ENCODE measurements around the gene DNASE1. TPM values are rescaled to one million over a fixed set of nuclear protein-coding genes. Genes with fewer than 3 reads are reported as not detected.
A peak's percentile ranks its signal among the peaks of the same experiment; 100 is the strongest.

Gene DNASE1, protein sequence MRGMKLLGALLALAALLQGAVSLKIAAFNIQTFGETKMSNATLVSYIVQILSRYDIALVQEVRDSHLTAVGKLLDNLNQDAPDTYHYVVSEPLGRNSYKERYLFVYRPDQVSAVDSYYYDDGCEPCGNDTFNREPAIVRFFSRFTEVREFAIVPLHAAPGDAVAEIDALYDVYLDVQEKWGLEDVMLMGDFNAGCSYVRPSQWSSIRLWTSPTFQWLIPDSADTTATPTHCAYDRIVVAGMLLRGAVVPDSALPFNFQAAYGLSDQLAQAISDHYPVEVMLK
- 4.3 TPM for total RNA-seq
- long read RNA-seq, full-length matches to known transcripts, result 1 of 22 reads
- long read RNA-seq, partial matches to known transcripts, result 1 of 22 reads
- long read RNA-seq, other reads (novel, unspliced or antisense), result 20 of 22 reads

DNA sequence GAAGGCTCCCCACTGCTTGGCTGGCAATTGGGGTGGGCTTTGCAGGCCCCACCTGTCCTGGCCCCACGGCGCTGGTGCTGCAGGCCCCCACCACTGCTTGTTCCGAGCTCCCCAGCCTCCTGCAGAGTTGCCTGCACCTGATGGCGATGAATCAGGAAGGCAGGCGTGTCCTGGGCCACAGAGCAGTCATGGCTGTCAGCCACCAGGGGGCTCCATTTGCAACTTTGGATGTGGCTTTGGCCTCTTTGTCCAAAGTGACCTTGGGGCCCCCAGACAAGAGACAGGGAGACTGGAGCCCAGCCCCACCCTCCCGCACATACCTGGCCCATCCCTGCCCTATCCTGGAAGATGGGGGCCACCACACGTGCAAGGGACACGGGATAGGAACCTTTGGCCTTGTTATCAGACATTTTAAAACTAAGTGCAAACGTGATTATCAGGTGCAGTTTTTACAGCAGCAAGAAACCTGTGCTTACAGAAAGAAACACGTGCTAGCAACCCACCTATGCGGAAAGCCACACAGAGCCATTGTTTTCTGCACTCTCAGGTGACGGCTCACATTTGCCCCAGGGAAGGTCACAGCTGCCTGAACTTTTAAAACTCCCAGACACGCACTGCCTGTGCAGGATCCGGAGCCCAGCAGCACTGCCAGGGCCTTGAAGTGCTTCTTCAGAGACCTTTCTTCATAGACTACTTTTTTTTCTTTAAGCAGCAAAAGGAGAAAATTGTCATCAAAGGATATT, at the start of gene DNASE1:
Gene DNASE1, plus strand, starts transcription at position 443 of the 743 bp plus-strand sequence. CDS start 683 bp downstream, outside the sequence.
- peak; percentile 89 for DNase-seq (ENCODE audit: low spot score)

DNA sequence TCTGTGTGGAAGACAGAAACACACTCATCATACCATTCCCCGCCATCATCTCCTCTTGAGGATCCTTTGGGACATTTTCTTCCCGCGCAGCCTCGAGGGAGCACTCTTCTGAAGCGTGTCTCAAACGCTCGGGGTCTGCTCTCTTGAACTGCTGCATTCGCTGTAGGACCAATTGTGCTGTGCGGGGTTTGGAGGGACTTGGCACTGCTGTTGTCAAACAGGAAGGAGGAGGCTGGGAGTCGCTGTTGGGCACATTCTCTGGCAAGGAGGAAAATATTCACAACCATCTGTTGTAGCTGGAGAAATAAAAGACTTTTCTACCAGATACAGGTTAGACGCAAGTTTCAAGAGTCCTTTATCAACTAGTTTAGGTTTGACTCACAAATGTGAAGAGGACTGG, 48.0 kb upstream of the DNASE1 start:
- DNase-seq (ENCODE audit: low spot score), result peak; percentile 37

DNA sequence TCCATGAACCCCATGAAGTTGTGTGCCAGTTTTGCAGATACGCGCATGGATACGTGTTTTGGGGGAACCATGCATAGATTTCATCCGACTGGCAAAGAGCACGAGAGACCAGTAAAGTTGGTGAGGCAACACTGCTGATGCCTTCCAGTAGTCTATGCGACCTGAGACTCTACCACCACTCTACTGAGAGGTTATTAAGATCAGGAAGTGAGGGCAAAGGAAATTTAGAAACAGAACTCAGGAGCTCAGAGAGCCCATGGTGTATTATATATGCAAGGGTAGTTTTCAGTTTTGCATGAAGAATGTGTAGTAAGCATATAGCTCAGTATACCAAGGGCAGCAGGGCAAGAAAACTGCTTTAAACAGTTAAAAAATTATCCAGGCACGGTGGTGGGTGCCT, 47.3 kb upstream of the DNASE1 start:
- no peak for DNase-seq (ENCODE audit: low spot score)

DNA sequence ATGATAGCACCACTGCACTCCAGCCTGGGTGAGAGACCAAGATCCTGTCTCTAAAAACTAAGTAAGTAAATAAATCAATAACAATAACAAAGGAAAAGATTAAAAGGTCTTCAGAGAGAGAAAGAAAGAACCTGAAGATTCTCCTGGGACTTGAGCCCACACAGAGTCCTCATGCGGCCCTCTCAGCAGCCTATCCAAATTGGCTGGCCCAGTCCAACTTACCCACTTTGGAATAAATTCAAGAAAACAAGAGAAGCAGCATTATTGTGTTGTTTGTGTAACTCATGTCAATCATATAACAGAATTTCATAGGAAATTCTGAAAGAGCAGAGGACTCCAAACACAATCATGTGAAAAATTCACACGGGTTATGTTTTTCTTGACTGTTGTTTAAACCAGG, 46.9 kb upstream of the DNASE1 start:
- DNase-seq (ENCODE audit: low spot score), result peak; percentile 2

DNA sequence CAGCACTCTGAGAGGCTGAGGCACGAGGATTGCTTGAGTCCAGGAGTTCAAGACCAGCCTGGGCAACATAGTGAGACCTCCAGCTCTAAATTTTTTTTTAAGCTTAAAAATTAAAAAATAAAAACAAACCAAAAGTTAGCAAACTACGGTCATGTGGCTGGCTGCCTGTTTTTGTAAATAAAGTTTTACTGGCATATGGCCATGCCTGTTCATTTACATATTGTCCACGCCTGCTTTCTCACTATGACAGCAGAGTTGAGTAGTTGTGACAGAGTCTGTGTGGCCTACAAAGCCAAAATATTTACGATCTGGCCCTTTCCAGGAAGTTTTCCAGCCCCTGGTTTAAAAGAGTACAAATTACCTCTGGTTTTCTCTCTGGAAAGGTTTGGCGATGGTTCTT, 46.4 kb upstream of the DNASE1 start:
- DNase-seq (ENCODE audit: low spot score), result no peak

DNA sequence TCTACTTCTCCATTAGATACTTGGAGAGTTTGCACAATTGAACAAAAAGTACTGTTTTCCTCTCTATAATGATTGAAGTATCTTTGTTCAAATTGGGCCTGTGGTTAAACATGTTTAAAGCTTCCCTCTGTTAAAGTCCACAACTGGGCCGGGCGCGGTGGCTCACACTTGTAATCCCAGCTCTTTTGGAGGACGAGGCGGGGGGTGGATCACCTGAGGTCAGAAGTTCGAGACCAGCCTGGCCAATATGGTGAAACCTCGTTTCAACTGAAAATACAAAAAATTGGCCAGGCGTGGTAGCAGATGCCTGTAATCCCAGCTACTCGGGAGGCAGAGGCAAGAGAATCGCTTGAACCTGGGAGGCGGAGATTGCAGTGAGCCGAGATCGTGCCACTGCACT, 45.5 kb upstream of the DNASE1 start:
- peak; percentile 51 for DNase-seq (ENCODE audit: low spot score)

DNA sequence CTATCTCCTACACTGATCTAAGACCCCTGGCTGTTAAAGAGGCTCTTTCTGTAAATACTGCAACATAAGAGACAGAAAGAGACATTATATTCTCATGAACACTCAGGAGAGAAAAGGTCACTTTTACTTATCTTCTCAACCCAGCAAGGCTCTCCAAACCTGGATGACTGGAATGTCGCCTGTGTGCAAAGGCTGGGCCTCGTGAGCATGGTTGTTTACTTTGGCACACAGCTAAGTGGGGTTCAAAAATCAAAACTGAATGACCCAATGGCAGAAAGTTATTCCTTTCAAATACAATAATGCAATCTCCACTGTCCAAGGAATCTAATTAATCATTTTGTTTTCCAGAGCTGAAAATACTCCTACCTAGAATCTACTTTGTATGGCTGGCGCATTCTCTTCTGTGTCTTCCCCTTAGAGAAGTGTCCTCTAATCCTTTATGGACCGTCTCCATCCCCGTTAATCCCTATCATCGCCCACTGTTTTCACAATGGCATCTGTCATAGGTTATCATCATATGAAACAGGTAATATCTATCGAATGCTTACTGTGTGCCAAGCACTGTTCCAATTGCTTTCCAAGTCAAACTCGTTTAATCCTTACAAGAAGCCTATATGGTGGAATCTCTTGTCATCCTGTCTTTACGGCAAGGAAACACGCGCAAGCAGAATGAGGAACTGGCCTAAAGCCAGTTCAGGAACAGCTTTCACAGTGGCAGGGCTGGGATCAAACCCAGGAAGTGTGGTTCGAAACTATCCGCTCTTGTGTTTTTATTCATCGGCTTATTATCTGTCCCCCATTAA, 44.4 kb upstream of the DNASE1 start:
- peak; percentile 4 for DNase-seq (ENCODE audit: low spot score)

DNA sequence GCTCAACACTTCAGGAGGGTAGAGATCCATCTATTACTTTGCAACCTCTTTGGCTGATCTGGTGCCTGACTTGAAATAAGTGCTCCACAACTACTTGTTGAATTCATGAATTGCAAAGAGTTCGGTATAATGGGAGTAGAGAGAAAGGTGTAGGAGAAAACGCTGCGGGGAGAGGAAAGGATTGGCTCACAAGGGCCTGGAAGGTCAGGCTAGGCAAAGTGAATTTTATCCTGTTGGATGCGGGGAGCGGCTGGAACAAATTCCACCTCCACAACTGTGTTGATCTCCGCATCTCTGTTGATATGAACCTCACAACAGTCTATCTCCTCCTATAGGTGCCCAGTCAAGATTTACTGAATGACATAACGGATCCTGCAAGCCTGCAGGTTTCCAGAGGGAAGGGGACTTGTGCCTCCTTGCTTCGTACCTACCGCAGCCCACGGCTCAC, 43.8 kb upstream of the DNASE1 start:
- no peak for DNase-seq (ENCODE audit: low spot score)

DNA sequence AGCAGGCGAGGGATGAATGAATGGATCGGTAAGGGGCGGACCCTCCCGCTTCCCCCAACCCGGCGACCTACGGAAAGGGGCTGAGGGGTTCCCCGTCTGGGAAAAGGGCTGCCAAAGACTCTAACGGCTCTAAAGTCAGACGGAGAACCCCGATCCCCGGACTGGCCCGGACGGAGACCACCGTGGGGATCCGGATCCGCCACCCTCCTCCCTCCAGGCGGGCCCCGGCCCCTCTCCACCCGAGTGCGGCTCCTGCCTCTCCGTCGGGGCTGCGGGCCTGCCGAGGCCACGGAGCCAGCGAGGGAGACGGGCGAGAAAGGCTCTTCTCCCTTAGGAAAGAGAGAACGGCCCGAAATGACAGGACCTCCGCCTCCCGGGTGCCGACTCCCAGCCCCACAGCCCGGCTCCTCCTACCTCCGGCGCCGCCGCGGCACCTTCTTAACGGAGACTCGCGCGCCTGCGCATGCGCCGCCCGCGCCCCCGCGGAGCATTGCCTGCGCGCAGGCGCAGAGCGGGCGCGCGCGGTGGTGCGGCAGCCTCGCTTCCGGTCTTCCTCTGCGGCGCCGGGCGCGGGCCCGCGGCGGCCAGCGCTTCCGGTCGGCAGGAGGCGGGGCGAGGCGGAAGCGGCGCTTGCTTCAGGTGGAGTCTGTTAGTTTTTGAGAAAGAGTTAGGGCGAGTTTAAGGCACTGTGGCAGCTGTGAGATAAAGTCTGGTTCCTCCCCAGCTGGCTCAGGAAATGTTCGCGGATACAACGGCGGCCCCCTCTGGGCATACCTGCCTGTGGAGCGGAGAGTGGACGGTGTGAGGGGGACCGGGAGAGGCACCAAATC, 43.1 kb upstream of the DNASE1 start, which contains the start of gene SLX4:
Gene SLX4, minus strand, starts transcription at position 461 of the 830 bp plus-strand sequence. CDS start 2,642 bp downstream, outside the sequence.
- DNase-seq (ENCODE audit: low spot score), result peak; percentile 97

DNA sequence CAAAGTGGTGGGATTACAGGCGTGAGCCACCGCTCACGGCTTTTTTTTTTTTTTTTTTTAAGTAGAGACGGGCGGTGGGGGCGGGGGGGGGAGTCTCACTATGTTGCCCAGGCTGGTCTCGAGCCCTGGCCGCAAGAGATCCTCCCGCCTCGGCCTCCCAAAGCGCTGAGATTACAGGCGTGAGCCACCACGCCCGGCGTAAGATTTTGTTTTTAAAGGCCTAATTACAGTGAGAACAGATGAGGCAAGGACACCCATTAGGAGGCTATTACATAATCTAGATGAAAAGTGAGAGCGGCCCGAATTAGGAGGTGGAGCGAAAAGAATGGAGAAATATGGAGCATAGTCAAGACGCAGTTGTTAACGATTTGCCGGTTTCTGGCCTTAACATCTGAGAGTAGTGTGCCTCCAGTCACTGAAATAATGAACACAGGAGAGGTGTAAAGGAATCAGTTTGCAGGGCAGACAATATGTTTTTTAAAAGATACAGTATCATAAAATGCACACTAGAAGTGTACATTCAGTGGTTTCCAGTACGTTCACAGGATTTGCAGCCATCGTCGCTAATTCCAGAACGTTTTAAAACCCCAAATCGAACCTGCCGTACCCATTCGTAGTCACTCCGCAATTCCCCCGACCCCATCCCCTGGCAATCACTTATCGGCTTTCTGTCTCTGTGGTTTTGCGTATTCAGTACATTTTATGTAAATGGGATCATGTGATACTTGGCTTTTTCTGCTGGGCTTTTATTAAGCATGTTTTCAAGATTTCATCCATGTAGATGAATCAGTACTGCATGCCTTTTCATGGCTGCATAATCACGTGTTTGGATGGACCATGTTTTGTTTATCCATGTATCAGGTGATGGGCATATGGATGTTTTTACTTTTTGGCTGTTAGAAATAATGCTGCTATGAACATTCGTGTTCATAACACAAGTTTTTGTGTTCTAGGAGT, 41.7 kb upstream of the DNASE1 start:
- DNase-seq (ENCODE audit: low spot score), result peak; percentile 49

DNA sequence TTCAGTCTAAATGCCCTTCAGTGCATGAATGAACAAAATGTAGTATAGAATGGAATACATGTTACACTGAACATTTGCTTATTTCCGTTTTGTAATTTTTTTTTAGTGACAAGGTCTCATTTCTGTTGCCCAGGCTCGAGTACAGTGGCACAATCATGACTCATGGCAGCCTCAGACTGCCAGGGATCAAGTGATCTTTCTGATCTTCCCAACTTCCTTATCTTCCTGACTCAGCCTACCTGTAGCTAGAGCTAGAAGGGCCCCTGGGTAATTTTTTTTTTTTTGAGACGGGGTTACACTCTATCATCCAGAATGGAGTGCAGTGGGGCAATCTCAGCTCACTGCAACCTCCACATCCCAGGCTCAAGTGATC, 35.7 kb upstream of the DNASE1 start:
- DNase-seq (ENCODE audit: low spot score), result peak; percentile 3

DNA sequence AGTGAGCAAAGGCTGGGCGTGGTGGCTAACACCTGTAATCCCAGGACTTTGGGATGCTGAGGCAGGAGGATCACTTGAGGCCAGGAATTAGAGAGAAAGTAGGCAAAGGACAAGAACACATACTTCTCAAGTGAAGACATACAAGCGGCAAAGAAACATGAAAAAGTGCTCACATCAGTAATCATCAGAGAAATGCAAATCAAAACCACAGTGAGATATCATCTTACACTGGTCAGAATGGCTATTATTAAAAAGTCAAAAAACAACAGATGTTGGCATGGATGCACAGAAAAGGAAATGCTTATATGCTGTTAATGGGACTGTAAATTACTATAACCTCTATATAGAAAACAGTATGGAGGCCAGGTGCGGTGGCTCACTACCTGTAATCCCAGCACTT, 30.8 kb upstream of the DNASE1 start:
- peak; percentile 24 for DNase-seq (ENCODE audit: low spot score)

DNA sequence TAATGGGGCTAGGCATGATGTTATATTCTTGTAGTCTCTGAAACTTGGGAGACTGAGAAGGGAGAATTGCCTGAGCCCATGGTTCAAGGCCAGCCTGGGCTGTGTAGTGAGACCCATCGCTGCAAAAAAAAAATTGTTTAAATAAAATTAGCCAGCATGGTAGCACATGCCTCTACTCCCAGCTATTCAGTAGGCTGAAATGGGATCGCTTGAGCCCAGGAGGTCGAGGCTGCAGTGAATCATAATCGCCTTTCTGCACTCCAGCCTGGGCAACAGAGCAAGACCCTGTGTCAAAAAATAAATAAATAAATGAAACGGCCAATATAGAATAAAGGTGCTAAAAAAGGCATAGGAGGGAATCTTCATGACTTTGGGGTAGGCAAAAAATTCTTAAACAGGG, 29.2 kb upstream of the DNASE1 start:
- no peak for DNase-seq (ENCODE audit: low spot score)

DNA sequence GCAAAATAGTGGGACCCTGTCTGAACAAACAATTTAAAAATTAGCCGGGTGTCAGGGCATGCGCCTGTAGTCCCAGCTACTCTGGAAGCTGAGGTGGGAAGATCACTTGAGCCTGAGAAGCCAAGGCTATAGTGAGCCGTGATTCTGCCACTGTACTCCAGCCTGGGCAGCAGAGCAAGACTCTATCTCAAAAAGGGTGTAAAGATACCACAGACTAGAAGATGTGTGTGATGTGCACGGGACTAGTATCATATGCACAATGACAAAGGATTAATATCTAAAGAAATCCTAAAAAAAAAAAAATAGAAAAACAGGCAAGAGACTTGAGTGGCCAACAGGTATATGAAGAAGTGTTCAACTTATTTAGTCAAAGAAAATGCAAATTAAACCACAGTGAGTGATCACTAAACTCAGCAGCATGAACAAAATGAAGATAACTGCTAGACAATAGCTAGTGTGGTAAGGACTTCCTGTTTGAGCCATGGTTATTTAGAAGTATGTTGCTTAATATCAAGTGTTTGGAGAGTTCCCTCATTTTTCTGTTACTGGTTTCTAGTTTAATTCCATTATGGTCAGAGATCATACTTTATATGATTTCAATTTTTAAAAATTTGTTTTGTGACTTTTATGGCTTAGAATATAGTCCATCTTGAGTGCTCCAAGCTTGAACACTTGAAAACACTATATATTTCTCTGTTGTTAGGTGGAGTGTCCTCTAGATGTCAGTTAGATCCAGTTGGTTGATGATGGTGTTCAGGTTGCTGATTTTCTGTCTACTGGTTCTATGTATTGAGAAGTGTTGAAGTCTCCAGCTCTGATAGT, 28.4 kb upstream of the DNASE1 start:
- peak; percentile 18 for DNase-seq (ENCODE audit: low spot score)

DNA sequence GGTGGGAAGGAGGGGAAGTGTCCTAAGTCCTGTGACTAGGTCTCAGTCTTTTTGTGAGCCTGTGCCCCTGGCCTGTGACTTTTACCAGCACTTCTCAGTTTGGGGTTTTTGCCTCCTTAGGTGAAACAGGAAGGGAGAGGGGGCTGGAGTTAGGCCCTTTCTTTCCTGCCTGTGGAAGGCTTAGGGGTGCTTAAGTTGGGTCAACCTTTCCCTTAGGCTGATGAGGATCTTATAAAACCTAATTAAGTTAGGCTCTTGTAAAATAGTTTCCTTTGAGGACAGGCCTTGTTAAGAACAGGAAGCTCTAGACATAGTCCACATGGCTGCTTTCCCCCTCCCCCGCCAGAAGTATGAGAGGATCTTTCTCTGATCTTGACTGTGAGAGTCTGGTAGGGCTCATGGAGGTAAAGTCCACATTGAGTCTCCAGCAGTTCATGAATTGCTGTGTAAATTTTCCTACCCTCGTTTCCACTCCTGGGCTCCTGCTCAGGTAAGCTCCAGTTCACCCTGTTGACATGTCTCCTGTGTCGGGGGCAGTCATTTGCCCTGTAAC, 17.0 kb upstream of the DNASE1 start:
- DNase-seq (ENCODE audit: low spot score), result peak; percentile 4

DNA sequence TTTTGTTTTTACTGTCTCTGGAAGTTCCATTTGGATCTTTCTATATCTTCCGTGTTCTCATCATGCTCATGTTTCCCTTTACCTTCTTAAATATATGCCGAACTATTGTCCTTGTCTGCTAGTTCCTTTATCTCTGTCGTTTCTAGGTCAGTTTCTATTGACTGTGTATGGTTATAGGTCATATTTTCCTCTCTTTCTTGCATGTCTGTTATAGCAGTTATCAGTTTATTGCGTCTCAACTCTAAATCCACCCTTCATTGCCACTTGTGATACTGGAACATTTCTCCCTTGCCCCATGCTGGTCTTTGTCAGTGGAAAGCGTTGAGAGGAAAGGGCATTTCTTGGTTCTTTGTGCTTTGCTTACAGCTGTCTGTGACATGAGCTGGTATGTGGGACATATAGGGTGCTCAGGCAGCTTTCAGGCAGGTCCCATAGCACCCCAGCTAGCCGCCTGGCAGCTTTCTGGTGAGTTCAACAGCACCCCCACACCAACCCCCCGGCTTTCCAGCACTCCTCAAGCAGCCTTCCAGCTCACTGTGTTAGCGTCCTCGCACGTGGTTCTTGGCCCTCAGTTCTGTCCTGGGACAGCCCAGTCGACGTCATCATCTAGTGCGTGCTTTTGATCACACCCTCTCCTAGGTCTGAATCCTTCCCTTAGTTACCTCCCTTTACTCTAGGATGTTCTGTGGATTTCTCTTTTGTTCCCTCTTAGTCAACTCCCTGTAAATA, 15.4 kb upstream of the DNASE1 start:
- peak; percentile 64 for DNase-seq (ENCODE audit: low spot score)

DNA sequence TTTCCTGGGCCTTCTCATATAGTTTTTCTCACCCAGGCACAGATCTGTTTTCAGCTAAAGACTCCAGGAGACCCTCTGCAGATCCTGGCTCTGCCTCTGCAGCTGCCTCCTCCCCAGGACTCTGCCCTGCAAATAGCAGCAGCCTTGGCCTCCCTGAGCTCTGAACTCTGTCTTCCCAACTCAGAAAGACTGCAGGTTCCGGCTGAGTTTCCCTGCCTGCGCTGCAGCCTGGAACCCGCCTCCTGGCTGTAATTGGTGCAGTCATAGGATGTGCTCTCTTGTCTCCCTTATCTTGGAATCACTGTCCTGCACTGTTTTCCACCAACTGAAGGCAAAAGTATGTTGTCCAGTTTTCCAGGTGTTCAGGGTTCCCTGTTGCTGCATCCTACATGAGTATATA, 14.3 kb upstream of the DNASE1 start:
- DNase-seq (ENCODE audit: low spot score), result peak; percentile 45

All from mesenteric fat pad (tissue), 1 donor.